ENCODE results near the gene ASB18.
"Not testable (repeated sequence)": the region's sequence is repeated elsewhere in the genome, so short reads cannot be mapped to it uniquely, and the experiment has no call there.

ASB18 gene, protein sequence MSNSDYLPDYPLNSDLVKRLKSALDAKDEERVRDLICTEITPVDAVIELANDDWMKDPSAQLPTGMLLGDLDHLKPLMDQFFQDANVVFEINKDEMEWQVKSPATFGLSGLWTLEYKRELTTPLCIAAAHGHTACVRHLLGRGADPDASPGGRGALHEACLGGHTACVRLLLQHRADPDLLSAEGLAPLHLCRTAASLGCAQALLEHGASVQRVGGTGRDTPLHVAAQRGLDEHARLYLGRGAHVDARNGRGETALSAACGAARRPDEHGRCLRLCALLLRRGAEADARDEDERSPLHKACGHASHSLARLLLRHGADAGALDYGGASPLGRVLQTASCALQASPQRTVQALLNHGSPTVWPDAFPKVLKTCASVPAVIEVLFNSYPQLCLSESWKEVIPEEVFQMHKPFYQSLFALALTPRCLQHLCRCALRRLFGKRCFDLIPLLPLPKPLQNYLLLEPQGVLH

DNA sequence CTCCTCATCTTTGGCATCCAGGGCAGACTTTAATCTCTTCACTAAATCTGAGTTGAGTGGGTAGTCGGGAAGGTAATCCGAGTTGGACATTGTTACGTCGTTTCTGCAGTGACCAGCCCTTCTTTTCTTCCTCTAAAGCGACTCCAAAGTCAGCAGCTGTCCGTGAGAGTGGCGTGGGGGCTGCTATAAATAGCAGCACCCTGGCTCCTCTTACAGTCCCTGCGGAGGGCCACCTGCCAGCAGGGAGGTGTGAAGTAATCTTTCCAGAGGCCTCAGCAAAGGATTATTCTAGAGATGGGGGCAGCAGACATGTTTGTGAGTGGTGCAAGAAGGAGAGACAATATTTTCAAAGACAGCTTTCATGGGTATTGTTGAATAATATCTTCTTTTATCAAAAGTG is at the start of gene ASB18:
ASB18 (minus strand) TSS at position 151 of the 400 bp plus-strand sequence; CDS start at position 90, 61 bp downstream.
- DNase-seq: no peak

DNA sequence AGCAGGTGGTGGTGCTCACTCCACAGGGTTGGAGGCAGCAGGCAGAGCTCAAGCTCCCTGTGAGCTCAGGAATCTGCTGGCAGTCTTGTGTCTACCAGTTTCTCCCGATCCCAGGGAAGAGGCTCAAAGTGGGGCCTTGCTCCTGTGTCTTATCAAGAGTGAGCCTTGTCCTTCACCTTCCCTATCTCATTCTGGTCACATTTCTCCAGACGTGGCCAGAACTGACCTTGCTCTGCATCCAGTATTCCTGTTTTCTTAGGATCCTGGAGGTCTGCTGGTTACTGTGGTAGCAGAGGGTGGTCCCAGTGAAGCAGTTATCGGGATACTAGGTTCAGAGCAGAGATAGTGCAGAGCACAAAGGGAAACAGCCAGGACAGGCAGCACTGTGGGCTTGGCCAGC is 47.1 kb upstream of the ASB18 start:
- no peak for DNase-seq

DNA sequence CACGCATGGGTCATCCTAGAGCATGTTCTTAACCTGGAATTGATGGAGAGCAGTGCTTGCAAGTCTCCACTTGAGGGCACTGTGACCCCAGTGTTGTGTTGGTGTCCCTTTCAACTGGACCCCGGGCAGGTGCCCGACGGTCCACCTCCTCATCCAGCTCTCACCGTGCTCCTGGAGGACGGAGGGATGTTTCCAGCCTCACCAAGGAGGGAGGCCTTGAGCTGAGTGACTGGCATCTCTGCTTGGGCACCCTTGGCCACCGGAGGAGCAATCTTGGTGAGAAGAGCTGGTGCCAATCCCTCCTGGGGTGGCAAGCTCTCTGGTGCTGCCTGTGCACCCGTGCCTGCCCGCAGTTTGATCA is 45.4 kb upstream of the ASB18 start:
- DNase-seq: no peak

DNA sequence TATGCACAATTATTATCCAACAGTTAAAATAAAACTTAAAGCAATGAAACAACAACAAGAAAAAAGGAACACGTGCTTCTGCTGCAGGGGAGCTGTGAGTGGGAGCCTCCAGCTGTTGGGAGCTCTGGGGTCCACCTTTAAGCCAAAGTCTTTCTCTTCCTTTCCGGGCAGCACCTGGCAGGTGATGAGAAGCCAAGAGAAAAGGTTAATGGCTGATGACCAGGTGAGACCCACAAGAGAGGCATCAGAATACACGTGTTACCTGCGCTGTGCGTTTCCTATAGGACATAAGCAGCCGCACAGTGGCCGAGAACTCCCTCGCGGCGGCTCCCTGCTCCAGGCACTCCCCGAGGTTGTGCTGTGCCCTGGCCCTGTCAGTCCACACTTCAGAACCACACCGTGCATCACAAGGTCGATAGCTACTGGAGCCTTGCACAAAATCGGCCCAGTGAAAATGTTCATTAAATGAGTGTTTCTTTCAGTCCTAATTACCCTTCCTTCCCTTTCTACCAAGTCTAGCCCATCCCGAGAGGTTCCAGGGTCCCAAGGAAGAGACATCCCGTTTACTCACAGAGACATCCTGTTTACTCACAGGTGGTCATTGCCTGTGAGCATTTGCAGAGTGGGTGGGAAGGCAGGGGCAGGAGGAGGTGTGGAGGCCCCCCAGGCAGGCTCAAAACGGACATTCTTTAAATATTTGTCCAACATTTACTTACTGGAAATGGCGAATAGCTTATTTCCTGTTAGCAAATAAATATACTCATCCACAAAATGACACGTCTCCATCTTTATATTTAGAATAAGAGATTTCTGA is 44.9 kb upstream of the ASB18 start:
- DNase-seq: no peak

DNA sequence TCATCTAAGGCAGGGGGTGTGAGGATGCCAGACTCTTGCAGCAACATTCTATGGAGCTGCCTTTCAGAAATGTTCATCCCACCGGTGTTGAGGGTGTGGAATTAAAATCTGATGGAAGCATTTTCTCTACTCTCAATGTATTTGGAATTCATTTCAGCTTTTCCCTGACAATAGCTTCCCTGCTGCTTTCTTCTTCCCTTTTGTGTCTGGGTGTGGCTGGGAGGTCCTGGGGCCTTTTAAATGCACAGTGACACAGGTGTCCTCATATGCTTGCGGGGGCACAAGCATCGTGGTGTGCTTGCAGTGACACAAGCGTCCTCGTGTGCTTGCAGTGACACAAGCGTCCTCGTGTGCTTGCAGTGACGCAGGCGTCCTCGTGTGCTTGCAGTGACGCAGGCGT is 43.4 kb upstream of the ASB18 start:
- DNase-seq: no peak

DNA sequence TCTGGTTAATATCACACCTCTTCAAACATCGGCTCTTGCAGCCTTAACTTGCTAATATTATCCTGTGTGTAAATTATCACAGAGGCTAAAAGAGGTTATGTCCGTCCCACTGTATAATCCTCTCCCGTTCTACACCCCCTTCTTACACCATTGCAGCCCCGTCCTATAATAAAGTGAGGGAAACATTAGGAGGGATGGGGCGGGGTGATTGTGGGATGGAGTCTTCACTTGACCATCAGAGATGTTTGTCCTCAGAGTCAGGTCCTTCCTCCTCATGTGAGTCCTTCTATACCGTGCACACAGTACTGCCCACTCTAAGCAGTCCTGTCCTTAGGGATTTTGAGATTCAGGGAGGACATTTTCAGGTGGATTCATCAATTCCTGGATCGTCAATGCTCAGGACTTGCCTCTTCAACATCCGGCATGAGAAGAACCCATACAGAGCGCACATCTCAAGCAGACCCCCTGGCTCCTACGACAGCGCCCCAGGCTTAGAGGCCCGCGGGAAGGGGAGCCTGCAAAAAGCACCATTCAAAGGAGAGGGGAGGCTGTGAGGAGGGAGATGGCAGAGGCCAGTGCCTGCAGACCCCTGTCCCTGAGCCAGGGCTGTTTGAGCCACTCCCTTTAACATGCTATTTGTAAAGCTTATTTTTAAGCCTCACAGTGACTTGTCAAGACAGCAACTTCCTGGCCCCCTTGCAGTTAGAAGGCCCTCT is 42.8 kb upstream of the ASB18 start:
- DNase-seq: no peak

DNA sequence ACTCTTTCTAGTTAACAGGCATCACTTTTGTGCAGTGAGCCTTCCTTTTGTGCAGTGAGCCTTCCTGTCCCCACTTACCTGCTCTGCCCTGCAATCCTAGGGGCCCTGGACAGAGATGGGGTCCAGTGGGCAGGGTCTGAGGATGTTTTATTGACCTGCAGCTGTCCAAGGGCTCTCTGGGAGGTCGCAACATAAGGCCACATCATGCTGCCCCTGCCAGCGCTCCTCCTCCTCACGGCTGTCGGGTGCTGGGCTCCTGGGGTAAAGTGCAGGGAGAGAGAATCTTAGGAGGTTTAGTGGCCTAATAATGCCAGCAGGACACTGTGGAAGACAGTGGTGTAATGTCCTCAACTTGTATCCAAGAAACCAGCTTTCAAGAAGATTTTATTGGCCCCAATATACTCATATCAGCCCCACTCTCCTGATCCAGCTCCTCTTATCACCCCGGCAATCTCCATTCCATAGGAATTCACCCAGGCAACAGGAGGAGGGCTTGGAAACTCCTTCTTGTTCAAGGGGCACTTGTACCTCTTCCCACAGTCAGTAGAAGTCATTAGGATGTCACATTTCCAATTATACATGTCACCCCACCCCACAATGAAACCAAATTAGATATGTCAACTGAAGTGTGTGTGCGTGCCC is 41.9 kb upstream of the ASB18 start:
- DNase-seq: no peak

DNA sequence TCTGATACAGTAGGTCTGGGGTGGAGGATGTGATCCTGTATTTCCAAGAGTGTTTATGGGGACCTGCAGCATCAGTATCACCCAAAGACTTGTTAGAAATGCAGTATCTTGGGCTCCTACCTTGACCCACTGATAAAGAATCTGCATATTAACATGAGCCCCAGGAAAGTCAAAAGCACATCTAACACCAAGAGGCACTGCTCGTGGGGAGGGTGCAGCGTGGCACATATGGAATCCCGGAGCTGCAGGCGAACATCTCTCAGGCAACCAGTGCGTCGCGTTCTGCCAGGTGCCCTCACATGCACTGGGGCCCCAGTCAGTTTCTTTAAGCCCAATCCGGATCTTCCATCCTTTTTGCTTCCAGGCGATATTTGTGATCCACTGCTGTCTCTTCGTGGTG is 41.3 kb upstream of the ASB18 start:
- no peak for DNase-seq

DNA sequence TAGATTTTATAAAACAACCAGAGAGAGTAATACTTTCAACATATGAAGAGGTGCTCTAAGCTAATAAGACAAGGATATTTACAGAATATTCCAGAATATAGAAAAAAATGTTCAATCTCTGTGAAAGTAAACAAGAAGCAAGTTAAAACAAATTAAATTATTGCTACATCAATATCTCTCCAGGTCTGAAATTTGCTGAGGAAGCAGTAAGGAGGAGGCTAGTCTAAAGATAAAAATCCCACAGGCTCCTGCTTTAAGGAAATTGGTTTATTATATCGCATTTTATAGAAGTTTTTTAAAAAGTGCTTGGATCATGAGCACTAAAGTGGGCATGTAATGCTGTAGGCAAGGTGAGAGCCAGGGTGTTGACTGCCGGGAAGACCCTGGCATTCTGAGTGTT is 39.7 kb upstream of the ASB18 start:
- DNase-seq: no peak

DNA sequence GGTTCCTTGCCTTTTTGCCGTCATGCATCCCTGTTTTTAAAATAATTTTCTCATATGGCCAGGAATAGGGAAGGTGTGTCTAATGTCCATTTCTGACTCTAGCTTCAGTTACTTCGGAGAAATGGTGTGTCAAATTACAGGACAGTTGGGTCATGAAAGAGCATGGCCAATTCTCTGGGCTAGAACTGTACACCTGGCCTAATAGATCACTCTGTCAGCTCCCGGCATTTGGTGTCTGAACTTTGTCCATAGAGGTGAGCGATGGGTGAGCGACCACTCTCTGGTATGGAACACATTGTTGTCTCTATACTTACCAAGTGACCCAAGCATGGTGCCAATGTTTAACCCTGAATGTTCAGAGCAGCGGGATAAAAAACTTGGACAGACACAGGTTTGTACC is 38.3 kb upstream of the ASB18 start:
- DNase-seq: no peak

DNA sequence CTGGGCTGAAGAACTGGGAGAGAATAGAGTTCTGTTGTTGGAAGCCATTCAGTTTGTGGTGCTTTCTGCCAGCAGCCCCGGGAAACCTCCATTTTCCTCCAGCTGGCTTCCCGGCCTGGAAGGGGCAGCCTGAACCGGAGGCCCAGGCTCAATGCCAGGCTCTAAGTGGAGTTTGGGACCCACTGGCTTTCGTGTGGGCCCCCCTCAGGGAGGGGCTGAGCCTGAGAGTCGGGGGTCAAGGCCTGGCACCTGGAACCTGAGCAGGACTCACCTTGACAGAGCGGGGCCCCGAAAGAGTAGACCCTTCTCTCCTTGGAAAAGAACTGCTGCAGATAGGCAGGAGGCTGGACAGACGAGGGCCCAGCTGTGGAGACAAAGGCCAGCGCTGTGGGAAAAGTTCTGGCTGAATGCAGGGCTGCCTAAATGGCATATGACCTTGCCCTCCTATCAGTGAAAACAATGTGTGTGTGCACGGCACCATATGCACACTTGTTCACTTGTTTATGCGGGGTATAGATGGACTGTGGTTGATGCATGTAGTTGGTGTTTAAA is 34.8 kb upstream of the ASB18 start:
- no peak for DNase-seq

DNA sequence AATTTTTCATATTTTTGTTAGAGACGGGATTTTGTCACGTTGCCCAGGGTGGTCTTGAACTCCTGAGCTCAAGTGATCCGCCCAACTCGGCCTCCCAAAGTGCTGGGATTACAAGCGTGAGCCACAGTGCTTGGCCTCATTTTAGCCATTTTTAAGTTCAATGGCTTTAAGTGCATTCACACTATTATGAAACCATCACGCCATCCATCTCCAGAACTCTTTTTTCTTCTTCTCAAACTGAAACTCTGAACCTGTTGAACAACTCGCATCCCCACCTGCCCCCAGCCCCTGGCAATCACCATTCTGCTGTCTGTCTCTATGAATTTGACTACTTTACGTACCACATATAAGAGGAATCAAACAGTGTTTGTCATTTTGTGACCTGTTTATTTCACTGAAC is 31.3 kb upstream of the ASB18 start:
- DNase-seq: no peak

DNA sequence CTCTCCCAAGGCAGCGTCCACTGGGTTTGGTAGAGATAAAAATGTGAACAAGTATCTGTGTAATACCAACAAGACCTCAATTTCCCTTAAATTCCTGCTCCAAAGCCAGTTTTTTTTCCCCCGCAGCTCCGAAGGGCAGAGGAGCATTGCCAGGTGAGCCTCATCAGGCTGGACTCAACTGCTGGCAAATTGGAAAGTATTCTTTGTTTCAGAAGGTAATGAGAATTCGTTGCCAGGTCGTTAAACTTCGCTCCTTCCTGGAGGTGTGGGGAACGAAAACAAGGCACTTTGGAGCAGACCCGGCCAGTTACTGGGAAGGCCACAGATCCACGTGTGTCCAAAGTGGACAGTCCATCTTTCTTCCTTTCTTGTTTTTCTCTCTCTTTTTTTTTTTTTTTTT is 30.4 kb upstream of the ASB18 start:
- DNase-seq: no peak

DNA sequence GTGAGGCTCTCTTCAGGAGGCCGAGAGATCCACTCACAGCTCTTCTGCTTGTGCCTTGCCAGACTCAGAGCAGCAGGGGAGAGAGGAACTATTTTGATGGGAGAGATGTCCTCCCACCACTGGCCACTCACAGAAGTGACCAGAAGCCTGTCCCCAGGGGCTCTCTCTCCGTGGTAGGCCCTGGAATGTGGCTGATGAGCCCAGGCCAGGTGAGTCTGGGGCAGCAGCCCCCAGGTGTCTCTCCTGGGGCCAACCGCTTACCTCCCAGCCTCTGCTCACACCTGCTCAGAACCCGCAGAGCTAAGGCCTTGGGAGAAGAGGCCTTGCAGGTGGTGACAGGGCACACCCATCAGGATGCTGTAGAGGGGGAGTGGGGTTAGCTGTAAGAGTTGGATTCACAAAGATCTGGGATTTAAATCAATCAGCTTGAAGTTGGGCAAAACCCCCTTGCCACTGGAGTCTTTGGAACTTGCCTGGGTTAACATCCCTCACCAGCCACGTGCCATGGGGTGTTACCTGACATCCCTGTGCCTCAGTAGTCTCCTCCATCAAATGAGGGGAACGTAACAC is 29.1 kb upstream of the ASB18 start:
- DNase-seq: no peak

DNA sequence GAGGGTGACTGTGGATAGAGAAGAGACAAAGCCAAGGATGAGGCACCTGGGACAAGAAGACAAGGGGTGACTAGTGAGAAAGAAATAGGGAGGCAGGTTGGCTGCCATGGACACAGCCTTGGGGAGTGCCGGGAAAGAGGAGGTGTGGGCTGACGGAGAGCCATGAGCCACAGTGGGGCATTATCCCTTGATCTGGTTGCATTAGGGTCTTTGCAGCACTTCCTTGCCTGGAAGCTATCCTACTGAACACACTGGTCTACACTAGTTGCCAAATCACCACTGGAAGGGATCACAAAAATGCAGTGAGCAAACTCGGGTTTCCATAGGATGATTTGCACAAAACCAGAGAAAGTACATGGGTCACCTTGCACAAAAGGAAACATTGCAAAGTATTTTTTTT is 27.7 kb upstream of the ASB18 start:
- no peak for DNase-seq

DNA sequence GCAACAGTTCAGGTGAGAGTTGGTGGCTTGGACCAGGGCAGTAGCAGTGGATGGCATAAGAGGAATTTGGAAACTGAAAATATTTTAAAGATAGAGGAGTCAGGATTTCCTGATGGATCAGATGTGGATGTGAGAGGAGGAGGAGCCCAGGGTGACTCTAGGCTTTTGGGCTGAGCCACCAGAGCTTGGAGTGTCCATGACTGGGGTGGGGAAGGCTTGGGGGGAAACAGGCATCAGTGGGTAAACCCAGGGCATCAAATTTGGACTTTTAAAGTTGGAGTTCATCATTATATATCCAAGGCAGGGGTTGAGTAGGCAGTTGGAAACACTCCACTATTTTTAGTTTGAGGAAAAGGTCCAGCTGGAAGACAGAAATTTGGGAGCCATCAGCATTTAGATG is 27.3 kb upstream of the ASB18 start:
- DNase-seq: no peak

DNA sequence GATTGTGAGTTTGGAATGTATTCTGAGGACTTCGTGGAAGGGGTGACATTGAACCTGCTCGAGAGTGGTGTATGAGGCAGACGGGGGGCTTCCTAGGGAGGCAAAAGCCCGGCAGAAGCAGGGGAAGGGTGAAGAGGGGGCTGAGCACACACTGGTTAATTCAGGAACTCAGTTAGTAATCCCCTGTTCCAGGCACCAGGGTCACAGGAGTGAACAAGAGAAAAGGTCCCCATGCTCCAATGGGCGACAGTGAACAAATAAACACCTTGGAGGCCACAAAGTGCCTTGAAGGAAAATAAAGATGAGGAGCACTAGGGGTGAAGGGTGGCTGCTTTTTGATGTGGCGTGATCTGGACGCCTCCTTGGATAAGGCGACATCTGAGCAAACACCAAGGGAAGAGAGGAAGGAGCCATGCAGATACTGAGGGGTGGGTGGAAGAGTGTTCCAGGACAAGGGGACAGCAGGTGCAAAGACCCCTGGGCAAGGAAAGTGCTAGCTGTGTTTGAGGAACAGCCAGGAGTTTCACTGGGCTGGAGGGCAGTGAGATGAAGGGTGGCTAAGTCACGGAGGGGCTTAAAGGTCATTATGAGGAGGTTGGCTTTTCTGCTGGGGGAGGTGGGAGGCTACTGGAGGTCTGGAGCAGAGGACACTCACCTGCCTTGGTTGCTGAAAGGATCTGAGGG is 26.7 kb upstream of the ASB18 start:
- DNase-seq: no peak

DNA sequence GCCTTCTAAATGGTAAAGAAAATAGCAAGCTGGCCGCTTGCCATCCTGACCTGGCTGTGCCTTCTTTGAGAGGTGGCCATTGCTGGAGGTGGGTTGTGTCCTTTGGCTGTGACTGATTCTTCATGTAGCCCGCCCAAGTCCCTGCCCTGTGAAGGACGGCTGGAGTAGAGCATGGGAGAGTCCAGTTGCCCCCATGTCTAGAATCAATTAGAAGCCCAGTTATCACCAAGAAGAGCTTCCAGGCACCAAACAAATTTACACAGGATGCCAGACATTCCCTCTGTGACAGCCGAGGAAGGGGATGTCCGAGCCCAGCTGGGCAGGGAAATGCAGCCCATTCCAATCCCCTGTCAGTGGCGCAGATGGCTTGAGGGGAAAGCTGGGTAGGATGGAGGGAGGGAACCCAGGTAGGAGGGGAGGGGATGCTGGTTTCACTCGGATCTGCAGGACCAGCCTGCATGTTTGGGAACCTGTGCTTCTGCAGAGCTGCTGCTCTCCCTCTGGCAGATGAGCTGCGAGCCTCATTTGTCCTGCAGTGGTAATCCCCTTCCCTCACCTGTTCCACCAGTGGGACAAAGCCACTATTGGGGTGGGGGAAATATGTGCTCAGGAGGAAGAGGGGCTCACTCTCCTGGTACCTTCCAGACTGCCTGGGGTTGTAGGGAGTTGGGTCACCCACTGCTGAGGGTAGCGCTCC is 25.7 kb upstream of the ASB18 start:
- no peak for DNase-seq

DNA sequence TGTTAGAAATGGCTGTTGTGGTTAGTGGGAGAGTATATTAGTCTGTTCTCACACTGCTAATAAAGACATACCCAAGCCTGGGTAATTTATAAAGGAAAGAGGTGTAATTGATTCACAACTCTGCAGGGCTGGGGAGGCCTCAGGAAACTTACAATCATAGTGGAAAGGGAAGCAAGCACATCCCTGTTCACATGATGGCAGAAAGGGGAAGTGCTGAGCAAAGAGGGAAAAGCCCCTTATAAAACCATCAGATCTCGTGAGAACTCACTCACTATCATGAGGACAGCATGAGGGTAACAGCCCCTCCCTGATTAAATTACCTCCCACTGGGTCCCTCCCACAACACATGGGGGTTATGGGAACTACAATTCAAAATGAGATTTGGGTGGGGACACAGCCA is 24.2 kb upstream of the ASB18 start:
- not testable (repeated sequence) for DNase-seq

DNA sequence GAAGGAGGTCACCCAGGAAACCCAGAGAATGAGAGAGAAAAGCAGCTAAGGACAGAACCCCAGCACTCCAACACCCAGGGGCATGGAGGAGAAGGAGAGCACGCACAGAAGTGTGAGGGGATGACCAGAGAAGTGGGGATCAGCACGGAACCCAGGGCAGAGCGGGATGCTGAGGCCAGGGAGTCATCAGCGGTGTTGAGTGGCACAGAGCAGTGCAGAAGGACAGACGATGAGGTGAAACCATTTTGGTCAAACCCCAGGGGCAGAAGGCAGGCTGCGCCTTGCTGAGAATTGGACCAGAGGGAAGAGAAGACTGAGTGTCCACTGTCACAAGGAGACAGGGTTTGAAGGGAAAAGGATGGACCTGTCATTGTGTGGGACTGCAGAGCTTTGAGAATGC is 23.4 kb upstream of the ASB18 start:
- no peak for DNase-seq

DNA sequence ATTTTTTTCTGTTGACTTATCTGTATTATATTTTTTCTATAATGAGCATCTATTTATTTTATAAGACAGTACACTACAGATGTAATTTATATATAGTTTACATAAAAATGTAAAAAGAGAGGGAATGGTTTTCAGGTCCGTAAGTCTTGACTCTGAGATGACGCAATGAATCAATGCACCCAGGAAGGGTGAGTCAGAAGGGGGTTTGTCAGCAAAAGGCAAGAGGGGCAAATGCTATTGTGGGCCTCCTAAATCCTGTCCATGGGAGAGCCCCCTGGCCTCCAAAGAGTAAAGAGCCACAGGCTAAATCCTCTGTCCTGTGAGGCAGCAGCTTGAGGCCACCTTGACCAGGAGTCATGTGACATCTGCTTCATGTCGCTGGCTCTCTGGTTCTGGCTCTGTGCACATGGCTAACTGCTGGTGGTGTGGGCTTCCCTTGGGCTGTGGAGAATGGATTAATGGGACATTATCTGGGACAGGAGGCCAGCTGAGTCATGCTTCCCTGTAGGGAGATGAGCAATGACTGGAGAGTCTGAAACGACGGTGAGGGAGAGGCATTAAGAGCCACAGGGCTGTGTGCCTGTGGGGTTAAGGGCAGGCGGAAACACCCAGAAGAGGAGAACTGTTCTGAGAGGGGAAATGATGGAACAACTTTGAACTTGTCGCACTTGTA is 22.8 kb upstream of the ASB18 start:
- no peak for DNase-seq
